Stimulated activated CD8-positive, alpha-beta memory T cell treated with anti-CD3 and anti-CD28 coated beads, Interleukin-7, amount 100 ng/mL, for 1 hour (primary cell): ENCODE data around the gene PLPPR2.
"Not testable (repeated sequence)": the region's sequence is repeated elsewhere in the genome, so short reads cannot be mapped to it uniquely, and the experiment has no call there.

Source experiments
- DNase-seq, 2 donors: peaks; one replicate each; pipeline ENCODE4 v3.0.0-alpha.2; 2020; ENCODE audit warnings: low read depth in 2 of 2

Gene PLPPR2, protein sequence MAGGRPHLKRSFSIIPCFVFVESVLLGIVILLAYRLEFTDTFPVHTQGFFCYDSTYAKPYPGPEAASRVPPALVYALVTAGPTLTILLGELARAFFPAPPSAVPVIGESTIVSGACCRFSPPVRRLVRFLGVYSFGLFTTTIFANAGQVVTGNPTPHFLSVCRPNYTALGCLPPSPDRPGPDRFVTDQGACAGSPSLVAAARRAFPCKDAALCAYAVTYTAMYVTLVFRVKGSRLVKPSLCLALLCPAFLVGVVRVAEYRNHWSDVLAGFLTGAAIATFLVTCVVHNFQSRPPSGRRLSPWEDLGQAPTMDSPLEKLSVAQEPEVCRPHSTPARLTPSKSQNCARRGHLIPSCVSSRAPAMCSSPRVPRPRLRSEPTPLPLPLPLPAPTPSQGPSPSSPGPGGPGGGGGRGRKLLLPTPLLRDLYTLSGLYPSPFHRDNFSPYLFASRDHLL

DNA sequence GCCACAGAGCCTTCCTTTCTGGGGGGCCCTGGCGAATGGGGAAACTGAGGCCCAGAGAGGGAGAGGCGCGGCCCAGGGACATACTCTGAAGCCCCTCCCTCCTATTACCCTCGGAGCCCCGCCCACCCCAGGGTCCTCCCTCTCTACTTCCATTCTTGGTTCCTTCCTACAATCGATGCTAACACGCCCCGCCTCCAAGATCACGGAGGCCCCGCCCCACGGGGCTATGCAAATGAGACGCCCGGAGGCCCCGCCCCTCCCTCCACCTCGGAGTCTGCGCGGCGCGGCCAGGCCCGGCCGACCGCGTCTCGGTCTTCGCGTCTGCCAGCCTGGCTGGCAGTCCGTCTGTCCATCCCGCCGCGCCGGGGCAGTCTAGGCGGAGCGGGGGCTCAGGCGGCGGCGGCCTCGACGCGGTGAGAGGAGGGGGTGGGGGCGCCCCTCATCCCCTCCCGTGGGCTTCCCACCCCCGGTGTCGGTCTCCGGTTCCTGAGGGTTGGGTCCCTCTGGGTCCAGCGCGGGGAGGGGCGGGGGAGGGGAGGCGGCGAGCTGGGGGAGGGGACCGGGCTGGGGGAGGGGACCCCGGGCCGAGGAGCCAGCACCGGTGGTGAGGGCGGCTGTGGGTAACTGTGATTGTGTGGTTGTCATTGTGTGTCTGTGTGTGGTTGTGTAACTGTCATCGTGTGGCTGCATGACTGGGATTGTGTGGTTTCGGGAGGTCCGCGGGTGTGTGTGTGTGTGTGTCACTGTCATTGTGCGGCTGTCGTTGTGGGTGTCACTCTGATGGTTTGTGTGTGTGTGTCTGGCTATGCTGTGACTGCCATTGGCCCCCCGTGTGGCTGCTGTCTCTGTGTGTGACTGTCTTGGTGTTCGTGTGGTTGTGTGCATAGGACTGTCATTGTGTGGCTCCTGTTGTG is at the start of gene PLPPR2:
PLPPR2 (plus strand) TSS at position 273 of the 914 bp plus-strand sequence. CDS start 2,242 bp downstream, outside the sequence.
- DNase-seq = peak; percentile 56 to 59

DNA sequence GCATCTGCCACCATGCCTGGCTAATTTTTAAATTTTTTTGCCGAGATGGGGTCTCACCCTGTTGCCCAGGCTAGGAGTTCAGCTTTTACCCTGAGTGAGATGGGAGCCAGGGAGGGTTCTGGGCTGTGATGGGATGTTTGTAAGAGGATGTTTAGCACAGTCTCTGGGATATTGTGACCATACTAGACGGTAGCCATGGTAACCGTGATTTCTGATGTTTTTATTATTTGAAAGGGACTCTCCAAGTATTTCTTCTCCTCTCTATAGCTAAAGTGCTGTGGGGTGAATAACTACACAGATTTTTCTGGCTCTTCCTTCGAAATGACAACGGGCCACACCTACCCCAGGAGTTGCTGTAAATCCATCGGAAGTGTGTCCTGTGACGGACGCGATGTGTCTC is 48.9 kb upstream of the PLPPR2 start:
- DNase-seq = no peak

DNA sequence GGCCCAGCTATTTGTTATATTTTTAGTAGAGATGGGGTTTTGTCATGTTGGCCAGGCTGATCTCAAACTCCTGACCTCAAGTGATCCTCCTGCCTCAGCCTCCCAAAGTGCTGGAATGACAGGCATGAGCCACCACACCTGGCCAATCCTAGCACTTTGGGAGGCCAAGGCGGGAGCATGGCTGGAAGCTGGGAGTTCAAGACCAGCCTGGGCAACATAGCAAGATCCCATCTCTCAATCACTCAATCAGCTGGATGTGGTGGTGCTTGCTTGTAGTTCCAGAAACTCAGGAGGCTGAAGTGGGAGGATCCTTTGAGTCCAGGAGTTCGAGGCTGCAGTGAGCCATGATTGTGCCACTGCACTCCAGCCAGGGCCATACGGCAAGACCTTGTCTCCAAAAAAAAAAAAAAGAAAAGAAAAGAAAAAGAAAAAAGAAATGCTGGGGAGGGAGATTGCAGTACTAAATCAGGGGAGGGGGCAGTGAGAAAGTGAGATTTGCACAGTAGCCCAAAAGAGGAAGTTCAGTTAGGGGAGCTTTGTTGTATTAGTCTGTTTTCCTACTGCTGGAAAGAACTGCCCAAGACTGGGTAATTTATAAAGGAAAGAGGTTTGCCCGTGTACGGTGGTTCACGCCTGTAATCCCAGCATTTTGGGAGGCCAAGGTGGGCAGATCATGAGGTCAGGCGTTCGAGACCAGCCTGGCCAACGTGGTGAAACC is 34.8 kb upstream of the PLPPR2 start:
- not testable (repeated sequence) for DNase-seq

DNA sequence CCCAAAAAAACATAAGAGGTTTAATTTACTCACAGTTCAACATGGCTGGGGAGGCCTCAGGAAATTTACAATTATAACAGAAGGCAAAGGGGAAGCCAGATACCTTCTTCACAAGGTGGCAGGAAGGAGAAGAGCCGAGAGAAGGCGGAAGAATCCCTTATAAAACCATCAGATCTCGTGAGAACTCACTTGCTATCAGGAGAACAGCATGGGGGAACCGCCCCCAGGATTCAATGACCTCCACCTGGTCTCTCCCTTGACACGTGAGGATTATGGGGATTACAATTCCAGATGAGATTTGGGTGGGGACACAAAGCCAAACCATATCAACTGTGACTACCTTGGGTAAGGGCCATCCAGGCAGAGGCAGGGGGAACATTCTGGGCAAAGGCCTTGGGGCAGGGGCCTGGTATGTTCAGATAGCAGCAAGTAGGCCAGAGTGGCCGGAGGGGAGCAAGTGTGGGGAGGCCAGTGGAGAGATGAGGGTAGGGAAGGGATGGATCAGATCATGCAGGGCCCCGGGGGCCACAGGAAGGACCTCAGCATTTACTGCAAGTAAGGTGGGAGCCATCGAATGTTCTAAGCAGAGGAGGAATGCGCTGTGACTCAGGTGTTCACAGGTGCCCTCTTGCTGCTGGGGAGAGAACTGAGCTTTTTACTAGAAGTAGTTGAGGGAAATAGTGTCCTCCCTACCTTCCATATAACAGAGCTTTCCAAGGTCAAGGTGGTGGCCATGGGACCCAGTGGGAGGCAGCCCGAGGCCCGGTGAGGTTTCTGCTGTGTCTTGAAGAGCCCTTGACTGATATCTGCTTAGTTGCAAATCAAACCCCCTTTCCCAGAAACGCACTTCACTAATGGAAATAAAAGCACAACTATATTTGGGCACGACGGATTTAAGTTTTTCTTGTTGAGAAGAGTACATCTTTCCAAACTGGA is 33.8 kb upstream of the PLPPR2 start:
- DNase-seq = no peak

DNA sequence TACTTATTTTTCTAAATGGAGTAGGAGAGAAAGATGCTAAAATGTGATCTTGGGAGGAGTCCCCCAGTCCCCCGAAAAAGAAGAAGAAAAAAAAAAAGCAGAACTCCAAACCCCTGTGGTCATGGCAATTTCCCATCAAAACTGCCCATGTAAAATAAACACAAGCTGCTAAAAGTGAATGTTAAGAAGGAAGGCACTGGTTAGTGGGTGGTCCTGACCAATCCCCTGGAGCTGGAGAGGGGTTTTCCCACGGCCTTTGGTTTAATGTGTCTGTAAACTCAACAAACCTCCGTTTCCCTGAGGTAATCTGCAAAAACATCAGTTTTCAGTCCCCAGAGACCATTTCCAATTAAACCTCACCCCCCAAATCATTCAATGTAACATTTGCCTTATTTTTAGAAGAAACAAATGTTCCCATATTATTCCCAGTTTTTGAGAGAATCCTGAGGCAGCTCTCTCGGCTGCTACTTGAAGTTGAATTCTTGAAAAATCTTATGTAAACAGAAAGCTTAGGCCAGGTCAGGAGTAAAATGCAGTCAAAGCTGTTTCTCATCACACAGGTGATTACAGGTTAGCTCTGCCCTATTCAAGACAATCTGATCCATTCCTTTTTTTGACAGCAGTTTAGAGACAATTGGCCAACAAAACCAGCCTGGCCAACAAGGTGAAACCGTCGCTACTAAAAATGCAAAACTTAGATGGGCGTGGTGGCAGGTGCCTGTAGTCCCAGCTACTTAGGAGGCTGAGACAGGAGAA is 32.8 kb upstream of the PLPPR2 start:
- DNase-seq = no peak

DNA sequence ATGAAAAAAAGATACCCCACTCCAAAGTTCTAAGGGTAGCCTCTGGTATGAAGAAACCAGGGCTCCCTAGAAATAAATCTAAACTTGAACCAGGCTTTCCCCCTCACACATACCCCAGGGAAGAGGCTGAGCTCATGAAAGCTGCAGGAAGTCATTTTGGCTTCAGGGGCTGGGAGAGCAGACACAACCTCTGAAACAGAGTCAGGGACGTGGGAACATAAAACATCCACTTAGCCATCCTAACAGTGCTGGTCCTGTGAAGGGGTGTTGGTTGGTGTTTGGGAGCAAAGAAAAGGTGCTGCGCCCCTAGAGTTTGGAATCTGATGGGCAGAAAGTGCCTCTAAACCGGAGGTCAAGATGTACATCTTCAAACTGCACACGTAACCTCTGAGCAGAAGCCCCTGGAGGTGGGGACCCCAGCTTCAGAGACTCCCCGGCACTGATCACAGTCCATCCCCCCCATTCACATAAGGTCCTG is 31.6 kb upstream of the PLPPR2 start:
- DNase-seq = no peak

DNA sequence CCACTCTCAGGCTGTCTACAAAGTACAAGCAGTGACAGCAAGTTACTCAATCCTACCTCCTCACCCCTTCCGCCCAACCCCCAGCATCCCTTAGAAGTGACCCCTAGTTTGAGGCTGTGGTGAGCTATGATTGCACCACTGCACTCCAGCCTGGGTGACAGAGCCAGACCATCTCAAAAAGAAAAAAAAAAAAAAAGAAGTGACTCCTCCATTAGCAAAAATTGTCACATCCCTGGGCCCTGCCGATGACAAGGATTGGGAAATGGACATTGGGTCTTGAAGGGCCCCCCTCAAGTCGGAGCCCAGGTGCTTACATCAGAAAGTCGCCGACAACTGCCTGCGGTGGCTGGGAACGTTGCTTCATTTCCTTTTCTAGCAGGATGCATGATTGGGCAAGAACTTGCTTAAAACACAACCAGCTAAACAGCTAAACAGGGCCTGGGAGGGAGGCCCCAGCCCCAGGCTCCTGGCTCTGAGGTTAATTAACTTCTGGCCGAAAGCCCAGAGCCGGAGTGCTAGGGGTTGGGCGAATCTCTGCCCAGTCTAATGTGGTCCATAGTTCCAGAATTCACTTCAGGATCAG is 31.1 kb upstream of the PLPPR2 start:
- no peak for DNase-seq

DNA sequence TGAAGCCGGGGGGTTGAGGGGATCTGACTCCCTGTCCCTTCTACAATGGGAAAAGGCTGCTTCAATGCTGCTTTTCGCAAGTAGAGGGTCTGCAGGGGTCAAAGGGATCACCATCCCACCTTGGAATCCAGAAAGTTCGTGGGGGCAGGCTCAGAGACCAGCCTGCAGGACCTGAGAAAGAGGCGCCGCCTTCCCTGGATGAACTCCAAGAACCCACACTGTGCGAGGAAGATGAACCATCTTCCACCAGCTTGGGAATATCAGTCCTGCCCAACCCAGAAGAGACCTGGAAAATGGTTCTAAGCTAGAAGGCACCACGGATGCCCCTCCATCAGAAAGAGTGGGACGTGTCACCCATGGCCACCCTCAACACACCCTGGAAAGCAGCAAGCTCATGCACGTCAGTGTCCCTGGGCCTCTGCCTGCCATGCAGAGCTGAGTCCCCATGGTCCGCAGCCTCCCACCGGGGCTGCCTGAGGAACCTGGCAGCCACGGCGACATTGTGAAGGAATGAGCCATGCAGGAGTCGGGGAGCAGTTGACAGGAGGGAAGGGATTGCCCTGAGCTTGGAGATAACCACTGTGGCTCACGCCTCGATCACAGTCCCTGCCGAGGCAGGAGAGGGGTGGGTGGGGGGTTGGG is 30.4 kb upstream of the PLPPR2 start:
- DNase-seq = no peak

DNA sequence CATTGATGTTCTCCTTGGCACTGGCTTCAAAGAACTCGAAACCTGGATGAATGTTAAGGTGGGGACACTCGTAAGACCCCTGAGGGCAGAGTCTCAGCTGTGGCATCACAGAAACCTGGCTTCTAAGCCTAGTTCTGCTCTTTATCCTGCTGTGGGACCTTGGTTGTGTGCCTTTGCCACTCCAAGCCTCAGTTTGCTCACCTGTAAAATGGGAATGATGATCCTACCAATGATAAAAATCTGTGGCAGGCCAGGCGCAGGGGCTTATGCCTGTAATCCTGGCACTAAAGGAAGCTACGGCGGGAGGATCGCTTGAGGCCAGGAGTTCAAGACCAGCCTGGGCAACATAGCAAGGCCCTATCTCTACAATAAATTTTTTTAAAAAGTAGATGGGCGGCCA is 29.7 kb upstream of the PLPPR2 start:
- no peak for DNase-seq

DNA sequence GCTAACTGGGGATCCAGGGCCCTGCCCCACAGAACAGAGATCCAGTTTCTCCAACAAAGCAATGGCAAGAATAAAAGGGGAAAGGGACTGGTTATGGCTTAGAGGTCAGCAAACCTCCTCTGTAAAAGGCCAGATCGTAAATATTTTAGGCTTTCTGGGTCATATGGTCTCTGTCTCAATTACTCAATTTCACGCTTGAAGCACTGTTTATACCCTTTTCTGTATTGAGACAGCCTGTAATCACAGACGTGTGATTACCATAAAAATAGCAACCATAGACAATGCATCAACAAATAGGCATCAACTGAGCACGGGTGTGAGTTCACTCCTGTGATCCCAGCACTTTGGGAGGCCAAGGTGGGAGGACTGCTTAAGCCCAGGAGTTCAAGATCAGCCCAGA is 25.1 kb upstream of the PLPPR2 start:
- no peak for DNase-seq

DNA sequence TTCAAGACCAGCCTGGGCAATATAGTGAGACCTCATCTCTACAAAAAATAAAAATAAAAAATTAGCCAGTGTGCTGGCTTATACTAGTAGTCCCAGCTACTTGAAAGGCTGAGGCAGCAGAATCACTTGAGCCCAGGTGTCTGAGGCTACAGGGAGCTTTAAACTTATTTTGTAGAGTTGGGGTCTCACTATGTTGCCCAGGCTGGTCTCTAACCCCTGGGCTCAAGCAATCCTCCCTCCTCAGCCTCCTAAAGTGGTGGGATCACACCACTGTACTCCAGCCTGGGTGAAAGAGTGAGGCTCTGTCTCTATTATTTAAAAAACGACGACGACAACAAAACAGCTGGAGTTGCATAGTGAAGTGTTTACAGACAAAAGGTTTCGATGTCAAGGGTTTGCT is 23.7 kb upstream of the PLPPR2 start:
- DNase-seq = no peak

DNA sequence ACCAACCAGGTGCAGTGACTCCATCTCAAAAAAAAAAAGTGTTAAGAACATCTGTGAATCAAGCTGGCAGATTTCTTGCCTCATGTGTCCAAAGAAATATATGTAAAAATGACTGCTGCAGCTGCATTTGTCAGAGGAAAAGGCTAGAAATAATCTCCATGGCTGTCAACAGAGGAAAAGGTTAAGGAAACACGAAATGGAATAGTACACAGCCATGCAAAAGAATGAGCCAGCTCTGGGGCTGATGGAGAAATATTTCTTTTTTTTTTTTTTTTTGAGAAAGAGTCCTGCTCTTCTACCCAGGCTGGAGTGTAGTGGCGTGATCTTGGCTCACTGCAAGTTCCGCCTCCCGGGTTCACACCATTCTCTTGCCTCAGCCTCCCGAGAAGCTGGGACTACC is 22.4 kb upstream of the PLPPR2 start:
- no peak for DNase-seq

DNA sequence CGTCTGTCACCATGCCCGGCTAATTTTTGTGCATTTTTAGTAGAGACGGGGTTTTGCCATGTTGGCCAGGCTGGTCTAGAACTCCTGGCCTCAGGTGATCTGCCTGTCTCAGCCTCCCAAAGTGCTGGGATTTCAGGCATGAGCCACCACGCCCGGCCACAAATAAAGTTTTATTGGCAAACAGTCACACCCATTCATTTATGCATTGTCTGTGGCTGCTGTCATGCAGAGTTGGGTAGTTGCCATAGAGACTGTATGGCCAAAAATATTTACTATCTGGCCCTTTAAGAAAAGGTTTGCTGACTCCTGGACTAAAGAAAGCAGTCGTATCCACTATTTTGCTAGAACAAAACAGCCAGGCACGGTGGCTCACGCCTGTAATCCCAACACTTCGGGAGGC is 21.4 kb upstream of the PLPPR2 start:
- not testable (repeated sequence) for DNase-seq

DNA sequence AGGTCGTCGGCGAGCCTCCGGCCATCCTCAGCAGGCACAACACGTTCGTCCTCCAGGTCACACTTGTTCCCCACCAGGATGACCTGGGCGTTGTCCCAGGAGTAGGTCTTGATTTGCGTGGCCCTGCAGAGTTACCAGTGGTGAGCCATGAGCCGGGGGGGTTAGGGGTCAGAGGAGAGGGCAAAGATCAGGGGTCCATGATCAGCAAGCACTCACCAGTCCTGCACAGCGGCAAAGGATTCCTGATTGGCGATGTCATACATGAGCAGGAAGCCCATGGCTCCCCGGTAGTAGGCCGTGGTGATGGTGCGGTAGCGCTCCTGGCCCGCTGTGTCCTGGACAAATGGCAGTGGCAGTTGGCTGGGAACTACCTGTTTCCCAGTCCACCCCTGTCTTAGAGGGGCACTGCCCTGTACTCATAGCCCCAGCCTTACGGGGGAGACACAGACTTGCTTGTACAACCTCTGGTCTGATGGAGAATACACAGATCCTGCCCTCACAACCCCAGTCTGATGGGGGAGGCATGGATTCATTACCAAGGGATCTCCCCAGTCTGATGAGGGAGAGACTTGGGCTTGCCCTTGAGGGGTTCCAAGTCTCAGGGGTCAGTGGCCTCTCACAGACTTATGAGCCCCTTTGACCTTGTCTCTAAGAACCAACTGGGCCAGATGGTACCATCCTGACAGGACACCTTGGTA is 19.6 kb upstream of the PLPPR2 start:
- DNase-seq = no peak

DNA sequence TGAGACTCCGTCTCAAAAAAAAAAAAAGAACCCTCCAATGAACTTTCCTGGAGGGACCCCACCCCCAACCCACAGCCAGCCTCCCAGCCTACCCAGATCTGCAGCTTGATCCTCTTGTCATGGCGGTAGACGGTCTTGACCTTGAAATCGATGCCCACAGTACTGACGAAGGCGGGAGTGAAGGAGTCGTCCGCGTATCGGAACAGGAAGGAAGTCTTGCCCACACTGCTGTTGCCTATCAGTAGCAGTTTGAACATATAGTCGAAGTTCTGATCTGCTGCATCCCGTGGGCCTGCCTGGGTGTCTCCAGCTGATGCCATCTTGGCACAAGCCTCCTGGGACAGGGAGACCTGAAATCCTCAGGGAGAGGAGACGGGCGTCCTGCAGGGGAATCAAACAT is 18.2 kb upstream of the PLPPR2 start:
- no peak for DNase-seq

DNA sequence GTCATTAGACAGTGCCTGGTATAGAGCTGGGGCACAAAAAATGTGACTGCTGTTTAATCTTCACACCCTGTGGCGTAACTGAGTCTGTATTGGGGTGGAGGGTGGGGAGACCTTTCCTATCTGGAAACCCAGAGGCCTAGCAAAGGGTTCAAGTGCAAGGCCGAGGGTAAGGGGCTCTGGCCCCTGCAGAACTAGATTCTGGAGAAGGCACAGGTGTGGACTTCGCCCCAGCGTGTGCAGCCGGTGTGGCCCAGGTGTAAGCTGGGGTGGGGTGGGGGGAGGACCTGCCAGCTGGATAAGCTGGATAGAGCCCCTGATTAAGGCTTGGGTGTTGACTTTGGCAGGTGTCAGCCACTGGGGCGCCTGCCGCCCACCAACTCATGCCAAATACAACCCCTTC is 17.1 kb upstream of the PLPPR2 start:
- DNase-seq = no peak

DNA sequence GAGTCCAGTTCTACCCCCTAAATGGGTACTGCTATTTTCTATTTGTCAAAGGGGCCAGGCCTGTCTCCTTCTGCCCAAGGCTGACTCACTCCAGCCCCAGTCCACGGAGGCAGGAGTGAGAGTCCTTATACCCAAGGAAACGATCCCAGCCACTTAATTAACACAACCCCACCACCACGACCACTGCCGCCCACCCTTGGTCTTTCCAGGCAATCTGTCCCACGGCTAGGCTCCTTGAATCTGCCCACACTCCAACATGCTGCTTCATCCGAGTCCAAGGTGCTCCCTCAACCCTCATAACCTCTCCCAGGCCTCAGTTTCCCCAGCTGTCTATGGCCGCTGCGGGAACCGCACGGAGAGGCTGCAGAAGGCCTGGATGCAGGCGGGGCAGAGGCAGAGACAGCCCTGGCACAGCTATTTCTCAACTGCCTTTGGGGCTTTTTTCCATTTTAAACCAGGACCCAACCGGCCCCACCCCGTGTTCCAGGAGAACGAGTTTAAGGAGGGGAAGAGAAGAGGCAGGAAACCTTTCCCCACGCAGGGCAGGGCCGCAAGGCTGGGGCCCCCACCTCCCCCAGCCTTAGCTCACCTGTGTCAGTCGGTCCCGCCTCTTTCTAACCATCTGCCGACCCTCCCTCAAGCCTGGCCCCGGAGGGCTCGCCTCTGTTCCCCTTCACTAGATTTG is 16.5 kb upstream of the PLPPR2 start:
- no peak for DNase-seq
